GM12878 (cell line): Measurements from ENCODE around the gene ELOA. TPM values are rescaled to one million over a fixed set of nuclear protein-coding genes. Genes with fewer than 3 reads are reported as not detected.

Experiments
- ATAC-seq: fragments of 200-7000 bp; cut with Tn5 transposase; 3 replicates; pipeline ENCODE4 v1.9.1; 2020; ENCODE audit warnings: mild to moderate bottlenecking, moderate library complexity
- BruUV-seq: library from RNA; stranded (reverse); fragments of 400-500 nt; replicated peaks from 2 replicates; lab custom pipeline; 2021; lab: Mats Ljungman, UMichigan
- CTCF ChIA-PET: fragments of 300-600 bp; sonication (Branson Sonifier 250); formaldehyde crosslinking; extraction: SDS; loops from one replicate; lab custom pipeline; 2021; ENCODE audit warnings: inconsistent platforms; lab: Yijun Ruan, JAX
- POLR2A ChIA-PET: fragments of 350-600 bp; formaldehyde crosslinking; extraction: SDS; loops from one replicate; lab custom pipeline; 2021; ENCODE audit warnings: inconsistent platforms; lab: Charles Lee
- RAD21 ChIA-PET: fragments of 300-600 bp; sonication (Branson Sonifier 250); formaldehyde crosslinking; loops from one replicate; lab custom pipeline; 2023; ENCODE audit warnings: antibody characterized with exemption; ENCODE audit not compliant: unreplicated experiment; lab: Charles Lee
- SMC1A ChIA-PET: fragments of 300-600 bp; sonication (Branson Sonifier 250); formaldehyde crosslinking; loops from one replicate; lab custom pipeline; 2023; ENCODE audit not compliant: unreplicated experiment, uncharacterized antibody; lab: Charles Lee
- DNase-seq: peaks from one replicate; pipeline ENCODE4 v3.0.0-alpha.2; 2011; ENCODE audit warnings: low read depth, low spot score
- FAIRE-seq: peaks from 3 replicates; lab custom pipeline; 2011; peaks lifted over from hg19 to GRCh38; lab: Jason Lieb, UNC
- H2AFZ ChIP-seq: 2 replicates; pipeline ENCODE4 v1.6.0; 2011; ENCODE audit warnings: low read depth, low read length, control low read depth; ENCODE audit not compliant: control insufficient read depth
- H3K27ac ChIP-seq: 2 replicates; pipeline ENCODE4 v1.5.1; 2011; ENCODE audit warnings: control low read depth; ENCODE audit not compliant: control insufficient read depth, insufficient read depth
- H3K27me3 ChIP-seq, 2 experiments: replicated peaks in 1 of 2; 2 replicates each; pipeline versions ENCODE4 v1.6.0 to v1.6.1; 2011; ENCODE audit warnings: low read length in 1 of 2; ENCODE audit not compliant: control insufficient read depth in 2 of 2, insufficient read depth in 2 of 2
- H3K36me3 ChIP-seq, 2 experiments: 2 replicates each; pipeline ENCODE4 v1.5.1; 2011; ENCODE audit warnings: low read length in 1 of 2; ENCODE audit not compliant: control insufficient read depth in 2 of 2, insufficient read depth in 2 of 2
- H3K4me1 ChIP-seq: 2 replicates; pipeline ENCODE4 v1.6.1; 2011; ENCODE audit warnings: mild to moderate bottlenecking, low read length, moderate library complexity, mixed read lengths; ENCODE audit not compliant: control insufficient read depth, insufficient read depth
- H3K4me2 ChIP-seq: 2 replicates; pipeline ENCODE4 v1.6.0; 2011; ENCODE audit warnings: control low read depth; ENCODE audit not compliant: control insufficient read depth, insufficient read depth
- H3K4me3 ChIP-seq: fragments of 200-600 bp; sonication (generic); 2 replicates; pipeline ENCODE4 v1.5.1; 2016
- H3K79me2 ChIP-seq: 2 replicates; pipeline ENCODE4 v1.6.0; 2011; ENCODE audit warnings: low read length; ENCODE audit not compliant: control insufficient read depth, insufficient read depth
- H3K9ac ChIP-seq: 2 replicates; pipeline ENCODE4 v1.8.0; 2011; ENCODE audit warnings: low read length, control low read depth, mixed read lengths; ENCODE audit not compliant: control insufficient read depth, insufficient read depth
- H3K9me3 ChIP-seq: replicated peaks from 3 replicates; pipeline ENCODE4 v1.5.1; 2011; ENCODE audit warnings: mild to moderate bottlenecking, low read length; ENCODE audit not compliant: control insufficient read depth, insufficient read depth
- H4K20me1 ChIP-seq: 2 replicates; pipeline ENCODE4 v1.6.0; 2011; ENCODE audit not compliant: control insufficient read depth, insufficient read depth
- CBX5 ChIP-seq: sonication (generic); IDR thresholded peaks from 2 replicates; pipeline ENCODE4 v1.6.1; 2016; ENCODE audit warnings: low read depth, moderate library complexity, mild to moderate bottlenecking, inconsistent platforms
- MEF2B ChIP-seq: fragments of 450-650 bp; IDR thresholded peaks from 2 replicates; pipeline ENCODE4 v1.6.1; 2018; ENCODE audit warnings: mild to moderate bottlenecking, moderate library complexity; ENCODE audit not compliant: partially characterized antibody, poor library complexity, severe bottlenecking
- RUNX3 ChIP-seq: IDR thresholded peaks from 2 replicates; pipeline ENCODE4 v1.6.1; 2012; ENCODE audit warnings: low read length, inconsistent platforms
- WGBS: methylation state at CpG from one replicate; pipeline ENCODE4 v1.1.6; 2016; ENCODE audit warnings: low lambda C conversion rate; ENCODE audit not compliant: insufficient replicate concordance, insufficient coverage; ENCODE audit errors: missing lambda C conversion rate; 5-methylcytosine and 5-hydroxymethylcytosine counted together
- in situ Hi-C: fragments of 300-500 bp; cut with MboI; formaldehyde crosslinking; loops from 9 replicates; pipeline ENCODE4 v1.14.3; 2018; ENCODE audit warnings: mixed read lengths
- intact Hi-C: fragments of 100-400 bp; cut with micrococcal nuclease; formaldehyde crosslinking; loops from one replicate; pipeline ENCODE4 v1.14.2; 2022; ENCODE audit not compliant: unreplicated experiment
- polyA plus RNA-seq, 11 experiments: library from polyadenylated mRNA; depleted of rRNA in 4 of 11; unstranded in 6 of 11; stranded (reverse) in 5 of 11; fragments of >200 nt; fragmentation: Nextera tagmentation in 4 of 11; fragmentation: Illumina TruSeq in 1 of 11; extraction: Ambion mirVana in 4 of 11; extraction: Trizol in 1 of 11; gene quantifications; 1 replicate in 1 of 11; 2 replicates in 10 of 11; pipeline versions ENCODE4 v1.2.1 to v1.2.3, GENCODE V29; 2011 to 2016; ENCODE audit warnings: inconsistent platforms in 2 of 11, missing spikeins in 2 of 11, low read depth in 1 of 11
- total RNA-seq, 4 experiments: library from RNA; depleted of rRNA in 3 of 4; stranded (reverse); fragments of >200 nt in 3 of 4; fragmentation: Illumina TruSeq in 1 of 4; extraction: Trizol in 1 of 4; gene quantifications; 2 replicates each; pipeline versions ENCODE4 v1.2.1 to v1.2.3, GENCODE V29; 2013 to 2021

ELOA gene
- total and polyA plus RNA-seq, 10 of the 15 experiments (the other 5 are each of a cell fraction or from before 2014, with no cell fraction given), result 20.1 to 63.6 (median 39.8) TPM

DNA sequence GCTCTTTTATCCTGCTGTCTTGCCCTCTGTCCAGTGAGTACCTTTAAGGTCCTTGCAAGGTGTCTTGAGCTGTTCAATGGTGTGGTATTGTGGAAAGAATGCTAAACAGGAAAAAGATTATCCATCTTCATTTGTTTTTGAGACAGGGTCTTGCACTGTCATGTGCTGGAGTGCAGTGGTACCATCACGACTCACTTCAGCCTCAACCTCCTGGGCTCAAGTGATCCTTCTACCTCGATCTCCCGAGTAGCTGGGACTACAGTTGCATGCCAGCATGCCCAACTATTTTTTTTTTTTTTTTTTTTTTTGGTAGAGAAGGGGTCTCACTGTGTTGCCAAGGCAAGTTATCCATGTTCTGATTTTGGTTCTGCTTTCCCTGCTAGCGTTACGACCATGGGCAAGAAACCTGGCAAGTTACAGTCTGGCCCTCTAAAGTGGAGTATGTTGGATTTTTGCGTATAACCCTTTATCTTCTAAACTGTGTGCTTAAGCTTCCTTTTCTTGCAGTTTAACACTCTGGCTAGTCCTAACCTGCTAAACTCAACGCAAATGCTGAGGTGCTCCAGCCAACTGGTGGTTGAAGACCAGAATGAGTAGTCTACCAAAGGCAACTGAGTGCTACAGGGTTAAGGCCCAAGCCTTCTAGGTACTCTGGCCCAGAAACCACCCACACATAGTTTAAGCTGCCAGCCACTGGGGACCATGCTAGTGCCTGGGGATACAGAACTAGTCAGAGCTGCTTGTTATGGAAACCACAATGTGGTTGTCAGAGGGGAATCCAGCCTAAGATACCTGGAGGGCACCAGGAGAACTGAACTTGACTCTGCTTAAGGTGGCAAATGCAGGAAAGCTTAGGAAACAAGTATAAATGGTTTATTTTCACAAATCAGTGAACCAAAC lies 43.7 kb upstream of the ELOA start:
- Histone ChIP-seq H3K27me3 (no peaks in the 10 kb centered on the region), H3K4me2 (peak overlapping the region; percentile 35; the same call in 1 of the 2 replicates), H2AFZ (no peak overlapping the region), H3K36me3 (peaks cover 26 to 66% of the 10 kb centered on the region in 2 experiments), H3K4me3 (no peak overlapping the region), H4K20me1 (peaks cover 14% of the 10 kb centered on the region), H3K79me2 (peaks cover 55% of the 10 kb centered on the region), H3K4me1 (peaks cover 7% of the 10 kb centered on the region), H3K9ac (no peak overlapping the region), H3K27ac (no peak overlapping the region), H3K9me3 (no peaks in the 10 kb centered on the region)
- RAD21 ChIA-PET, result interaction anchor here (0.6 to 1.9 kb wide), 6 partner anchors 19 to 145 kb away, joined by 3 to 8 read pairs (median 3); no protein-coding TSS in a partner anchor
- SMC1A ChIA-PET, result interaction anchor here (0.5 to 10.9 kb wide), 13 partner anchors 8 to 217 kb away, joined by 3 to 137 read pairs (median 3); partner anchors contain the start of genes ELOA and RPL11
- BruUV-seq, result no TSS peak
- FAIRE-seq (no peak), ATAC-seq (peak; percentile 82), DNase-seq (no peak)
- CTCF ChIA-PET, result interaction anchor here (0.9 to 10.5 kb wide), 7 partner anchors 7 to 448 kb away, joined by 3 to 155 read pairs (median 4); partner anchors contain the start of genes ELOA and RPL11
- POLR2A ChIA-PET, result interaction anchor here (0.6 to 1.9 kb wide), 11 partner anchors 8 to 629 kb away, joined by 3 to 16 read pairs (median 5); partner anchors contain the start of gene RPL11
- intact Hi-C loops, result loop anchor here (2.0 kb wide), 1 partner anchor 45 kb away; no protein-coding TSS in a partner anchor
- 75% methylated on average over 7 of the region's 7 CpGs for WGBS
- in situ Hi-C loops, result no loop called here
- TF ChIP-seq MEF2B (peak; percentile 67), CBX5 (no peak), RUNX3 (peak; percentile 50; the same call in 1 of the 2 replicates)
